ENCODE results near the gene GARIN5B. TPM values are rescaled to one million over a fixed set of nuclear protein-coding genes. Genes with fewer than 3 reads are reported as not detected.

The GARIN5B gene
- total RNA-seq, 1 experiment from 2014 or later, result 0.11 TPM

GRCh38 chr19:55387736-55388497 lies 24.9 kb upstream of the GARIN5B start:
- no peak for DNase-seq
- peaks cover 38% of the 10 kb centered on the region for H3K36me3 ChIP-seq (ENCODE audit: low read depth)
- H3F3A ChIP-seq (ENCODE audit: insufficient read depth, low read depth), result peaks cover 70% of the 10 kb centered on the region
- POLR2A ChIA-PET (ENCODE audit: unreplicated experiment), result interaction anchor here (0.7 to 1.2 kb wide), 2 partner anchors 88 to 129 kb away, joined by 6 to 8 read pairs; partner anchors contain the start of genes PPP6R1 and ZNF628
- peak overlapping the region; percentile 97 for H3K4me2 ChIP-seq
- TF ChIP-seq CTCF (conservative IDR thresholded peaks at IDR 0.05) (no peak), EZH2 (IDR thresholded peaks at IDR 0.05; ENCODE audit: low read depth) (no peak)
- peaks cover 59% of the 10 kb centered on the region for H3K79me2 ChIP-seq (ENCODE audit: low read depth)
- no peak overlapping the region for H2AFZ ChIP-seq
- H3K9me3 ChIP-seq (ENCODE audit: insufficient read depth, low read depth), result no peaks in the 10 kb centered on the region
- no peak overlapping the region; the same call in 1 of the 2 replicates for H3K27ac ChIP-seq
- H3K9me2 ChIP-seq (ENCODE audit: insufficient read depth), result no peaks in the 10 kb centered on the region
- peak overlapping the region; percentile 88 for H3K4me3 ChIP-seq
- H3K4me1 ChIP-seq (replicated peaks; ENCODE audit: insufficient read depth), result peaks cover 26% of the 10 kb centered on the region
- intact Hi-C loops (cut with micrococcal nuclease; ENCODE audit: unreplicated experiment), result loop anchor here (10.0 kb wide), 1 partner anchor 223 kb away; the partner anchor contains the start of gene DNAAF3
- H3K27me3 ChIP-seq (ENCODE audit: insufficient read depth, low read depth), result no peaks in the 10 kb centered on the region
- CTCF ChIA-PET, result no interaction called here
- H4K20me1 ChIP-seq (ENCODE audit: insufficient read depth), result peaks cover 64% of the 10 kb centered on the region
- no TSS peak for BruUV-seq (replicated peaks)

- Histone ChIP-seq H4K20me1 (ENCODE audit: insufficient read depth) (peaks cover 55% of the 10 kb centered on the region), H3F3A (ENCODE audit: insufficient read depth, low read depth) (peaks cover 61% of the 10 kb centered on the region), H3K4me1 (replicated peaks; ENCODE audit: insufficient read depth) (peaks cover 39% of the 10 kb centered on the region), H3K79me2 (ENCODE audit: low read depth) (peaks cover 73% of the 10 kb centered on the region), H3K9me3 (ENCODE audit: insufficient read depth, low read depth) (no peaks in the 10 kb centered on the region), H3K27ac (peak overlapping the region; percentile 49), H3K27me3 (ENCODE audit: insufficient read depth, low read depth) (no peaks in the 10 kb centered on the region), H2AFZ (no peak overlapping the region), H3K4me3 (peak overlapping the region; percentile 88), H3K4me2 (peak overlapping the region; percentile 97), H3K9me2 (ENCODE audit: insufficient read depth) (no peaks in the 10 kb centered on the region), H3K36me3 (ENCODE audit: low read depth) (peaks cover 38% of the 10 kb centered on the region)
- POLR2A ChIA-PET (ENCODE audit: unreplicated experiment), result interaction anchor here (0.7 to 0.8 kb wide), 2 partner anchors 12 to 35 kb away, joined by 4 read pairs; no protein-coding TSS in a partner anchor
- no peak for DNase-seq
- BruUV-seq (replicated peaks), result TSS peak; percentile 53
- intact Hi-C loops (cut with micrococcal nuclease; ENCODE audit: unreplicated experiment), result loop anchor here (10.0 kb wide), 1 partner anchor 222 kb away; the partner anchor contains the start of gene DNAAF3
- TF ChIP-seq CTCF (conservative IDR thresholded peaks at IDR 0.05) (no peak), EZH2 (IDR thresholded peaks at IDR 0.05; ENCODE audit: low read depth) (no peak)
- CTCF ChIA-PET, result no interaction called here
These were observed 23.5 kb upstream of the GARIN5B start for GRCh38 chr19:55386493-55386971.

- Histone ChIP-seq H3K36me3 (ENCODE audit: low read depth) (peaks cover 39% of the 10 kb centered on the region), H3K4me2 (peak within 1 kb of the TSS; percentile 97), H3K27ac (peak within 1 kb of the TSS; percentile 83), H3K79me2 (ENCODE audit: low read depth) (peaks cover 75% of the 10 kb centered on the region), H3K4me3 (peak within 1 kb of the TSS; percentile 88), H3K9me2 (ENCODE audit: insufficient read depth) (no peaks in the 10 kb centered on the region), H2AFZ (peak within 1 kb of the TSS; percentile 72), H3K27me3 (ENCODE audit: insufficient read depth, low read depth) (no peaks in the 10 kb centered on the region), H4K20me1 (ENCODE audit: insufficient read depth) (peaks cover 49% of the 10 kb centered on the region), H3F3A (ENCODE audit: insufficient read depth, low read depth) (peaks cover 57% of the 10 kb centered on the region), H3K9me3 (ENCODE audit: insufficient read depth, low read depth) (no peaks in the 10 kb centered on the region), H3K4me1 (replicated peaks; ENCODE audit: insufficient read depth) (peaks cover 39% of the 10 kb centered on the region)
- no TSS peak for BruUV-seq (replicated peaks)
- intact Hi-C loops (cut with micrococcal nuclease; ENCODE audit: unreplicated experiment), result loop anchor here (1.0 to 10.0 kb wide), 6 partner anchors 21 to 221 kb away; partner anchors contain the start of genes DNAAF3, KMT5C, PPP6R1 and UBE2S
- DNase-seq, result peak; percentile 98 to 100
- POLR2A ChIA-PET (ENCODE audit: unreplicated experiment), result interaction anchor here (0.8 kb wide), 1 partner anchor 12 kb away, joined by 4 read pairs; no protein-coding TSS in a partner anchor
- TF ChIP-seq CTCF (conservative IDR thresholded peaks at IDR 0.05), result no peak
- no peak for TF ChIP-seq EZH2 (IDR thresholded peaks at IDR 0.05; ENCODE audit: low read depth)
- CTCF ChIA-PET, result no interaction called here
These were observed 22.8 kb upstream of the GARIN5B start, which contains the start of gene RPL28 for GRCh38 chr19:55385724-55386492. TSS of gene RPL28 (plus strand) at chr19:55385932. CDS start at chr19:55386358, 426 bp downstream.
